Mucosa of descending colon (tissue), 3 donors: ENCODE data around the gene ALG9. TPM values are rescaled to one million over a fixed set of nuclear protein-coding genes. Genes with fewer than 3 reads are reported as not detected.

ENCODE experiments used
- ATAC-seq: fragments of 200-7000 bp; cut with Tn5 transposase; one replicate; pipeline ENCODE4 v1.9.1; 2020; ENCODE audit warnings: mild to moderate bottlenecking, moderate library complexity
- DNase-seq, 3 donors: peaks; one replicate each; pipeline ENCODE4 v3.0.0-alpha.2; 2020
- H3K36me3 ChIP-seq: fragments of 200-600 bp; one replicate; pipeline ENCODE4 v1.8.0; 2021; ENCODE audit warnings: low read depth, mild to moderate bottlenecking
- H3K4me1 ChIP-seq: fragments of 200-600 bp; one replicate; pipeline ENCODE4 v1.8.0; 2021; ENCODE audit warnings: low read depth, mild to moderate bottlenecking
- H3K4me3 ChIP-seq: fragments of 200-600 bp; one replicate; pipeline ENCODE4 v1.8.0; 2021; ENCODE audit warnings: mild to moderate bottlenecking
- H3K9me3 ChIP-seq: fragments of 200-600 bp; one replicate; pipeline ENCODE4 v1.8.0; 2021; ENCODE audit warnings: mild to moderate bottlenecking
- intact Hi-C, 2 donors: fragments of 100-400 bp; cut with DNase I in 1 of 2; cut with micrococcal nuclease in 1 of 2; formaldehyde crosslinking; loops; one replicate each; pipeline versions ENCODE4 v1.11.0 to v1.11.1; 2022; cut with DNase I, micrococcal nuclease
- total RNA-seq, 3 donors: library from RNA; stranded (reverse); fragmentation: NEBNext Ultra II Directional in 2 of 3; extraction: Animal tissue kit (Norgen Biotek cat#: 25700) in 2 of 3; gene quantifications; one replicate each; pipeline versions ENCODE4 v1.2.1 to v1.2.4, GENCODE V29; 2021 to 2023
- TF ChIP-seq, protein P1 (sequence below): fragments of 200-600 bp; IDR thresholded peaks from one replicate; pipeline ENCODE4 v1.8.0; 2022; ENCODE audit warnings: antibody characterized with exemption, mild to moderate bottlenecking
- donor health status: DM: no; HTN: no; CAD: no; lungs with moderate emphysema.
- donor health status: DM: no; HTN: no; CAD: no.
- donor health status: DM: no; HTN: yes; CAD: no.

The ALG9 gene
- total RNA-seq, 3 donors from 2014 or later, result 16.7 to 29.3 (median 21.1) TPM

DNA sequence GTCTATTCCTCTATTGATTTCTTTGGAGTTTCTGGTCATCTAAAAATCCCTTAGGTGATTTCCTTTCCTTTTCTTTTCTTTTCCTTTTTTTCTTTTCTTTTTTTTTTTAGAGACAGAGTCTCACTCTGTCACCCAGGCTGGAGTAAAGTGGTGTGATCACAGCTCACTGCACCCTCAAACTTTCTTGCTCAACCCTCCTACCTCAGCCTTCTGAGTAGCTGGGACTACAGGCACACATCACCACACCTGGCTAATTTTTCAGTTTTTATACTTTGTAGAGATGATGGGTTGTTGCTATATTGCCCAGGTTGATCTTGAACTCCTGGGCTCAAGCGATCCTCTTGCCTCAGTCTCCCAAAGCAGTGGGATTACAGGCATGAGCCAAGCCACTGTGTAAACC lies 45.4 kb upstream of the ALG9 start:
- DNase-seq (no peak), ATAC-seq (no peak)
- Histone ChIP-seq H3K4me3 (no peak overlapping the region), H3K9me3 (no peaks in the 10 kb centered on the region), H3K36me3 (no peaks in the 10 kb centered on the region), H3K4me1 (peaks cover 6% of the 10 kb centered on the region)
- intact Hi-C loops, result no loop called here
- TF ChIP-seq, protein P1, sequence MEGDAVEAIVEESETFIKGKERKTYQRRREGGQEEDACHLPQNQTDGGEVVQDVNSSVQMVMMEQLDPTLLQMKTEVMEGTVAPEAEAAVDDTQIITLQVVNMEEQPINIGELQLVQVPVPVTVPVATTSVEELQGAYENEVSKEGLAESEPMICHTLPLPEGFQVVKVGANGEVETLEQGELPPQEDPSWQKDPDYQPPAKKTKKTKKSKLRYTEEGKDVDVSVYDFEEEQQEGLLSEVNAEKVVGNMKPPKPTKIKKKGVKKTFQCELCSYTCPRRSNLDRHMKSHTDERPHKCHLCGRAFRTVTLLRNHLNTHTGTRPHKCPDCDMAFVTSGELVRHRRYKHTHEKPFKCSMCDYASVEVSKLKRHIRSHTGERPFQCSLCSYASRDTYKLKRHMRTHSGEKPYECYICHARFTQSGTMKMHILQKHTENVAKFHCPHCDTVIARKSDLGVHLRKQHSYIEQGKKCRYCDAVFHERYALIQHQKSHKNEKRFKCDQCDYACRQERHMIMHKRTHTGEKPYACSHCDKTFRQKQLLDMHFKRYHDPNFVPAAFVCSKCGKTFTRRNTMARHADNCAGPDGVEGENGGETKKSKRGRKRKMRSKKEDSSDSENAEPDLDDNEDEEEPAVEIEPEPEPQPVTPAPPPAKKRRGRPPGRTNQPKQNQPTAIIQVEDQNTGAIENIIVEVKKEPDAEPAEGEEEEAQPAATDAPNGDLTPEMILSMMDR, result no peak

DNA sequence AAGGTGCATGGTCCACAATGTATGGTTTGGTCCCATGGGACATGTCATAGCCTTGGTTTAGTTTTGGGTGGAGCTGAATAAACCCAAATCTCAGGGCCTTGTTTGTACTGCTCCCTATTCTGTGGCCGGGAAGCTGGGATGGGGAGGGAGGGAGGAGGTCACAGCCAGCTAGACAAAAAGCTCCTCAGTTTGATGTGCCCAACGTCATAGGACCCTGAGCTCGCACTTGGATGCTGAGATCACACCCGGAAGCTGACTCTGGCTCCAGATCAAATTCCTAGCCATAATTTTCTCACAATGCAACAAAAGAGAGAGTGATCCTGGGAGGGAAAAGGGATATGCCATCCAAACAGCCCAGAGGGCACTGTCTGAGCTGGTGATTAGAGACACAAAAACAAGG lies 42.6 kb upstream of the ALG9 start:
- intact Hi-C loops, result no loop called here
- TF ChIP-seq, protein P1, result no peak
- DNase-seq (peak in 2 of 3 donors; percentile 24 to 40), ATAC-seq (no peak)
- Histone ChIP-seq H3K36me3 (no peaks in the 10 kb centered on the region), H3K9me3 (no peaks in the 10 kb centered on the region), H3K4me3 (no peak overlapping the region), H3K4me1 (peaks cover 5% of the 10 kb centered on the region)

DNA sequence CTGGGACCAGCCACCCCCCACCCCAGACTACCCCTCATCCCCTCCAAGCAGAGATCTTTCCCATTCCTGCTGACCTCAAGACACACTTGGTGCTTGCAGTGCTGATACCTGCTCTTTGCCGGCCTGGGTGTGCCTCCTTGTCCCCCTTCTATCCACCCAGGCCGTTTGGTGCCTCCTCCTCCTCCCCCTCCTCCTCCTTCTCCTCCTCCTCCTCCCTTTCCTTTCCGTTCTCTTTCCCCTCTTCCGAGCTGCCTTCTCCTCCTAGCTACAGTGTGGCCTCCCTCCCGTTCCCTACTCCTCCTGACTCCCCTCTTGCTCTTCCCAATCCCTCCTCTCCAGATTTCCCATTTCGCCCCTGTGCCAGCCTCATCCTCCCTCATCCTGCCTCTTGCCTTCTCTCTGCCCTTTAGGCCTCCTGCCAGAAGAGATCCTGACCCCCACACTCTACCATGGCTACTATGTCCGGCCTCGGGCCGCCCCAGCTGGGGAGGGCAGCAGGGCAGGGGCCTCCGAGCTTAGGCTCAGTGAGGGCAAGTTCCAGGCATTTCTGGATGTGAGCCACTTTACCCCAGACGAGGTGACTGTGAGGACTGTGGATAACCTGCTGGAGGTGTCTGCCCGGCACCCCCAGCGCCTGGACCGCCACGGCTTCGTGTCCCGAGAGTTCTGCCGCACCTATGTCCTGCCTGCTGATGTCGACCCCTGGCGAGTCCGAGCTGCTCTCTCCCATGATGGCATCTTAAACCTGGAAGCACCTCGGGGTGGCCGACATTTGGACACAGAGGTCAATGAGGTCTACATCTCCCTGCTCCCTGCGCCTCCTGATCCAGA lies 41.9 kb upstream of the ALG9 start:
- Histone ChIP-seq H3K36me3 (no peaks in the 10 kb centered on the region), H3K9me3 (no peaks in the 10 kb centered on the region), H3K4me1 (peaks cover 3% of the 10 kb centered on the region), H3K4me3 (no peak overlapping the region)
- peak in 1 of 3 donors; percentile 43 for DNase-seq
- intact Hi-C loops, result no loop called here
- ATAC-seq, result peak; percentile 8
- TF ChIP-seq, protein P1, result no peak

DNA sequence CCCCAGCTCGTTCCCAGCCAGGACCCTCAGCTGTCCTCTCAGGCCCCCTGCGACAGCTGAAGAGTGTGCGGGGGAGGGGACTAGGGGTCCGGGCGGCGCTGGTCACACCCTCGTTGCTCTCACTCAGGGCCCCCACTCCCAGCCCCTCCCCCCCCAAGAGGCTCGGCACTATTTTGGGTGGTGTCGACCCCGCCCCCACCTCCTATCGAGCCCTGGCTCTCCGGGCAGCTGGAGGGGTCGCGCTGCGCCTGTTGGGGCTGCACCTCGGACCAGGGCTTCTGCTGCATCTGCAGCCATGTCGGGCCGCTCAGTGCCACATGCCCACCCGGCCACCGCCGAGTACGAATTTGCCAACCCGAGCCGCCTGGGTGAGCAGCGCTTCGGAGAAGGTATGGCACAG lies 41.2 kb upstream of the ALG9 start, which contains the start of gene HSPB2:
Gene HSPB2 (plus strand): TSS at position 200 of the 400 bp plus-strand sequence. CDS start 96 bp downstream, at position 296.
- DNase-seq (peak in 1 of 3 donors; percentile 47), ATAC-seq (no peak)
- Histone ChIP-seq H3K9me3 (no peaks in the 10 kb centered on the region), H3K4me3 (no peak within 1 kb of the TSS), H3K4me1 (no peaks in the 10 kb centered on the region), H3K36me3 (no peaks in the 10 kb centered on the region)
- intact Hi-C loops, result no loop called here
- TF ChIP-seq, protein P1, result no peak

DNA sequence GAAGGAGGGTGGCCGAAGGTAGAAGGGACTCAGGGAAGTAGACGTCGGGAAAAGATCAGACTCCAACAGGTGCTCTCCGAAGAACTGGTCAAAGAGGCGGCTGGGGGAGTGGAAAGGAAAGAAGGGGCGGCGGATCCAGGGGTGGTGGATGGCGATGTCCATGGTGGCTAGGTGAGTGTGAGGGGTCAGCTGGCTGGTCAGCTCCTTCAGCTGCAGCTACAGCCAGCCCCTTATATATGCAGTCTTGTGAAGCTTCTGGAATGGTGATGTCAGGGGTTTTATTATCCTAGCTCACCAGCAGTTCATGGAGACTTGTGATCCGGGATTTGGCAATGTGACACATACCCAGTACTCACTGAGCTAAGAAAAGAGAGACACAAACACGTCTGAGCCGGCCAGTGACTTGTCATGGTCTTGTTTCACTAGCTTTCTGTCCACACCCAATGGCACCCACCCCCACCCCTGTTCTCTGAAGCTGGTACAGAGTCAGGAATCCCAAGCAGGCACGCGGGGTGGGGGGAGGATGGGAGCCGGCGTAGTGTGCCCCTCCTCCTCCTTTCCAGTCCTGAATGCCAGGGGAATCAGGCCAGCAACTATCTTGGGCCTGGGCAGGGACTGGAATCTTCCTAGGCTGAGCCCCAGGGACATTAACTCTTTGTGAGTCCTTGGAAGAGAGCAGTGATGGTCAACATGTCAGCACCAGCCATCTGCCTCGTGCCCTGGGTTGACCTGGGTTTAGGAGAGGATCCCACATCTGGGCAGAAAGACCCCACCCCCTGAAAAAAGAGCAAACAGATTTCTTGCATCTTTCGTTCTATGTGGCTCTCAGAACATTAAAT lies 40.4 kb upstream of the ALG9 start, which contains the start of gene CRYAB:
Gene CRYAB (minus strand): TSS at position 208 of the 839 bp plus-strand sequence. CDS start 46 bp downstream, at position 162.
- Histone ChIP-seq H3K9me3 (no peaks in the 10 kb centered on the region), H3K4me3 (no peak within 1 kb of the TSS), H3K36me3 (no peaks in the 10 kb centered on the region), H3K4me1 (no peaks in the 10 kb centered on the region)
- peak; percentile 34 to 76 (median 58) for DNase-seq
- ATAC-seq, result peak; percentile 54
- TF ChIP-seq, protein P1, result no peak
- intact Hi-C loops, result no loop called here
